CD4-positive, alpha-beta T cell treated with Interleukin-6 at 100 ng/mL for 8 hours (primary cell): Measurements from ENCODE around the gene RUFY1.
A peak's percentile ranks its signal among the peaks of the same experiment; 100 is the strongest.
"Not testable (repeated sequence)": the region's sequence is repeated elsewhere in the genome, so short reads cannot be mapped to it uniquely, and the experiment has no call there.

ENCODE experiments used
- DNase-seq: peaks from one replicate; pipeline ENCODE4 v3.0.0-alpha.2; 2020; ENCODE audit warnings: mixed read lengths, low spot score

RUFY1 gene

GRCh38 chr5:179550511-179551342 lies at the start of gene RUFY1:
Gene RUFY1 (plus strand): TSS chr5:179550554. CDS start chr5:179550570, 16 bp downstream.
- DNase-seq: peak; percentile 73

- DNase-seq: not testable (repeated sequence)
Observed at GRCh38 chr5:179501997-179502396, 48.4 kb upstream of the RUFY1 start.

GRCh38 chr5:179502420-179502819 lies 47.9 kb upstream of the RUFY1 start:
- not testable (repeated sequence) for DNase-seq

- DNase-seq: no peak
Observed at GRCh38 chr5:179504191-179504590, 46.2 kb upstream of the RUFY1 start.

- no peak for DNase-seq
Observed at GRCh38 chr5:179504600-179505396, 45.6 kb upstream of the RUFY1 start.

GRCh38 chr5:179505636-179506261 lies 44.6 kb upstream of the RUFY1 start:
- DNase-seq: no peak

GRCh38 chr5:179509239-179509638 lies 41.1 kb upstream of the RUFY1 start:
- no peak for DNase-seq

- DNase-seq: no peak
Observed at GRCh38 chr5:179509845-179510244, 40.5 kb upstream of the RUFY1 start.

GRCh38 chr5:179512452-179513000 lies 37.8 kb upstream of the RUFY1 start:
- DNase-seq: no peak

GRCh38 chr5:179515501-179515900 lies 34.9 kb upstream of the RUFY1 start:
- not testable (repeated sequence) for DNase-seq

- no peak for DNase-seq
Observed at GRCh38 chr5:179516221-179516620, 34.1 kb upstream of the RUFY1 start.

GRCh38 chr5:179517746-179518145 lies 32.6 kb upstream of the RUFY1 start:
- DNase-seq: not testable (repeated sequence)

- not testable (repeated sequence) for DNase-seq
Observed at GRCh38 chr5:179518369-179518768, 32.0 kb upstream of the RUFY1 start.

GRCh38 chr5:179519416-179520070 lies 30.8 kb upstream of the RUFY1 start:
- not testable (repeated sequence) for DNase-seq

- DNase-seq: not testable (repeated sequence)
Observed at GRCh38 chr5:179522107-179522506, 28.2 kb upstream of the RUFY1 start.

GRCh38 chr5:179526978-179527377 lies 23.4 kb upstream of the RUFY1 start:
- no peak for DNase-seq

- DNase-seq: peak; percentile 61
Observed at GRCh38 chr5:179530069-179530998, 20.0 kb upstream of the RUFY1 start.

GRCh38 chr5:179533024-179533423 lies 17.3 kb upstream of the RUFY1 start:
- no peak for DNase-seq

GRCh38 chr5:179533907-179534306 lies 16.4 kb upstream of the RUFY1 start:
- DNase-seq: no peak

GRCh38 chr5:179534431-179534830 lies 15.9 kb upstream of the RUFY1 start:
- no peak for DNase-seq

- DNase-seq: no peak
Observed at GRCh38 chr5:179536676-179537075, 13.7 kb upstream of the RUFY1 start.
